ENCODE results near the gene KRT76. TPM values are rescaled to one million over a fixed set of nuclear protein-coding genes. Genes with fewer than 3 reads are reported as not detected.

KRT76 gene
- total and polyA plus RNA-seq, 2 donors (not counting 1 experiment from before 2014, with no cell fraction given) = not detected

DNA sequence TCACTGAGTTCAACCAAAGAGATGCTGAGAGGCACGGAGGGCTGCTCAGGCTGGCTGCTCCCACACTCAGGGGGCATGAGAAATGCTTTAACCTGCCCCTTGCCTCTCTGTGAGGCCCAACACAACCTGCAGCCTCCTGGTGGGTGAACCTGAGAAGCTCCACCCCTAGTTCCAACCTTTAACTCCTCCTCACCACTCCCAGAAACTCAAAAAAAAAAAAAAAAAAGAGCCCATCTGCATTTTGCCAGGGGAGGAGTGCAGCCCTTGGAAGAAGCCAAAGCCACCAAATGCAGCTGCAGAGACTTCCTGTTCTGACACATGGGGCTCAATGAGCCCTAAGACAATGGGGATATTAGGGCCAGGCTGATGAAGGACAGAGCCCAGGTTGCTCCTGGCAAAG is 27.9 kb upstream of the KRT76 start:
- TF ChIP-seq EZH2 (IDR thresholded peaks at IDR 0.05; ENCODE audit: borderline replicate concordance, insufficient read depth, low read depth, low read length, poor library complexity, severe bottlenecking) = no peak
- TF ChIP-seq, protein P1, sequence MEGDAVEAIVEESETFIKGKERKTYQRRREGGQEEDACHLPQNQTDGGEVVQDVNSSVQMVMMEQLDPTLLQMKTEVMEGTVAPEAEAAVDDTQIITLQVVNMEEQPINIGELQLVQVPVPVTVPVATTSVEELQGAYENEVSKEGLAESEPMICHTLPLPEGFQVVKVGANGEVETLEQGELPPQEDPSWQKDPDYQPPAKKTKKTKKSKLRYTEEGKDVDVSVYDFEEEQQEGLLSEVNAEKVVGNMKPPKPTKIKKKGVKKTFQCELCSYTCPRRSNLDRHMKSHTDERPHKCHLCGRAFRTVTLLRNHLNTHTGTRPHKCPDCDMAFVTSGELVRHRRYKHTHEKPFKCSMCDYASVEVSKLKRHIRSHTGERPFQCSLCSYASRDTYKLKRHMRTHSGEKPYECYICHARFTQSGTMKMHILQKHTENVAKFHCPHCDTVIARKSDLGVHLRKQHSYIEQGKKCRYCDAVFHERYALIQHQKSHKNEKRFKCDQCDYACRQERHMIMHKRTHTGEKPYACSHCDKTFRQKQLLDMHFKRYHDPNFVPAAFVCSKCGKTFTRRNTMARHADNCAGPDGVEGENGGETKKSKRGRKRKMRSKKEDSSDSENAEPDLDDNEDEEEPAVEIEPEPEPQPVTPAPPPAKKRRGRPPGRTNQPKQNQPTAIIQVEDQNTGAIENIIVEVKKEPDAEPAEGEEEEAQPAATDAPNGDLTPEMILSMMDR (IDR thresholded peaks at IDR 0.05) = no peak
- Histone ChIP-seq H3K4me3 (ENCODE audit: control extremely low read depth in 1 of 5, extremely low read depth in 1 of 5, insufficient read depth in 1 of 5, low read depth in 2 of 5, low read length in 4 of 5) (no peak overlapping the region), H3K4me2 (replicated peaks; ENCODE audit: low read depth, low read length, poor library complexity, severe bottlenecking) (no peak overlapping the region), H3K9ac (ENCODE audit: low read length) (no peak overlapping the region), H3K27ac (ENCODE audit: low read length in 2 of 2) (no peak overlapping the region), H3K36me3 (replicated peaks in 1 of 2; ENCODE audit: control extremely low read depth in 1 of 2, control insufficient read depth in 1 of 2, extremely low read depth in 1 of 2, insufficient read depth in 2 of 2, low read length in 1 of 2) (no peaks in the 10 kb centered on the region), H2AFZ (ENCODE audit: insufficient read depth, low read depth, low read length, poor library complexity, severe bottlenecking) (no peak overlapping the region), H3K9me3 (ENCODE audit: control extremely low read depth in 1 of 3, control insufficient read depth in 2 of 3, insufficient read depth in 1 of 3, low read length in 2 of 3) (no peaks in the 10 kb centered on the region), H3K27me3 (replicated peaks in 1 of 4; ENCODE audit: control extremely low read depth in 1 of 4, control insufficient read depth in 3 of 4, insufficient read depth in 4 of 4, low read length in 3 of 4) (peaks cover 0 to 2% (median 0%) of the 10 kb centered on the region in 4 experiments), H4K20me1 (ENCODE audit: control insufficient read depth, insufficient read depth, low read length, poor library complexity, severe bottlenecking) (no peaks in the 10 kb centered on the region), H3K4me1 (ENCODE audit: control insufficient read depth in 2 of 2, insufficient read depth in 2 of 2, low read length in 2 of 2) (no peaks in the 10 kb centered on the region), H3K79me2 (ENCODE audit: control insufficient read depth, insufficient read depth, low read length) (no peaks in the 10 kb centered on the region)
- Mint-ChIP-seq H3K27ac (no peak overlapping the region), H3K9me3 (ENCODE audit: insufficient read depth) (no peaks in the 10 kb centered on the region), H3K4me3 (no peak overlapping the region), H3K4me1 (no peaks in the 10 kb centered on the region), H3K27me3 (peaks cover 38% of the 10 kb centered on the region)
- POLR2A ChIA-PET = no interaction called here
- CTCF ChIA-PET = no interaction called here
- intact Hi-C loops (cut with micrococcal nuclease) = no loop called here
- WGBS (ENCODE audit: insufficient coverage) = 64% methylated on average over 1 of the region's 1 CpG
- DNase-seq (no peak), ATAC-seq (ENCODE audit: low read depth) (no peak)

DNA sequence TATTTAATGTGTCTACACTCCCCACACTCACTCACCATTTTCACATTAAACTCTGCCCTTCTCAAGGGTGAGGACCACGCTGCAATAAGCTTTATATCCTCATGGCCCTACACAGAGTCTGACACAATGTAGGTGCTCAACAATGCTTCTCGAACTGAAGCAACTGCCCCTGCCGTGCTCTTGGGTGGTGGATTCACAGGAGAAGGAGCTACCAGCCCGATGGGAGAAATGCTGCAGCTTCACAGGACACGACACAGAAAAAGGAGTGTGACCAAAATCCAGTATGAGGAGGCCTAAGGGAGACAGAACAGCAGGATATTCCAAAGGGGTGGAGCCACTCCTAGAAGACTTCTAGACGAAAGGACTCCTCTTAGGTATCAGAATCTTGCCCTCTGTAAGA is 25.3 kb upstream of the KRT76 start:
- Histone ChIP-seq H3K4me2 (replicated peaks; ENCODE audit: low read depth, low read length, poor library complexity, severe bottlenecking) (no peak overlapping the region), H3K4me3 (ENCODE audit: control extremely low read depth in 1 of 5, extremely low read depth in 1 of 5, insufficient read depth in 1 of 5, low read depth in 2 of 5, low read length in 4 of 5) (no peak overlapping the region), H3K27ac (ENCODE audit: low read length in 2 of 2) (no peak overlapping the region), H3K9me3 (ENCODE audit: control extremely low read depth in 1 of 3, control insufficient read depth in 2 of 3, insufficient read depth in 1 of 3, low read length in 2 of 3) (no peaks in the 10 kb centered on the region), H3K4me1 (ENCODE audit: control insufficient read depth in 2 of 2, insufficient read depth in 2 of 2, low read length in 2 of 2) (no peaks in the 10 kb centered on the region), H3K27me3 (replicated peaks in 1 of 4; ENCODE audit: control extremely low read depth in 1 of 4, control insufficient read depth in 3 of 4, insufficient read depth in 4 of 4, low read length in 3 of 4) (peaks cover 0 to 5% (median 0%) of the 10 kb centered on the region in 4 experiments), H3K79me2 (ENCODE audit: control insufficient read depth, insufficient read depth, low read length) (no peaks in the 10 kb centered on the region), H2AFZ (ENCODE audit: insufficient read depth, low read depth, low read length, poor library complexity, severe bottlenecking) (no peak overlapping the region), H4K20me1 (ENCODE audit: control insufficient read depth, insufficient read depth, low read length, poor library complexity, severe bottlenecking) (no peaks in the 10 kb centered on the region), H3K36me3 (replicated peaks in 1 of 2; ENCODE audit: control extremely low read depth in 1 of 2, control insufficient read depth in 1 of 2, extremely low read depth in 1 of 2, insufficient read depth in 2 of 2, low read length in 1 of 2) (no peaks in the 10 kb centered on the region), H3K9ac (ENCODE audit: low read length) (no peak overlapping the region)
- peaks cover 37% of the 10 kb centered on the region for H3K27me3 Mint-ChIP-seq
- intact Hi-C loops (cut with micrococcal nuclease) = no loop called here
- H3K27ac Mint-ChIP-seq = no peak overlapping the region
- no peaks in the 10 kb centered on the region for H3K4me1 Mint-ChIP-seq
- CTCF ChIA-PET = no interaction called here
- no peak overlapping the region for H3K4me3 Mint-ChIP-seq
- 73% methylated on average over 4 of the region's 6 CpGs for WGBS (ENCODE audit: insufficient coverage)
- TF ChIP-seq EZH2 (IDR thresholded peaks at IDR 0.05; ENCODE audit: borderline replicate concordance, insufficient read depth, low read depth, low read length, poor library complexity, severe bottlenecking) = no peak
- TF ChIP-seq, protein P1 (IDR thresholded peaks at IDR 0.05) = no peak
- no peak for ATAC-seq (ENCODE audit: low read depth)
- no peaks in the 10 kb centered on the region for H3K9me3 Mint-ChIP-seq (ENCODE audit: insufficient read depth)
- POLR2A ChIA-PET = no interaction called here
- DNase-seq = no peak
